WTC11 (cell line): ENCODE measurements around the gene KIF3A. TPM values are rescaled to one million over a fixed set of nuclear protein-coding genes. Genes with fewer than 3 reads are reported as not detected.

Source experiments
- ATAC-seq: fragments of 200-7000 bp; cut with Tn5 transposase; 2 replicates; pipeline ENCODE4 v1.10.0; 2021; ENCODE audit warnings: mild to moderate bottlenecking, moderate library complexity
- CTCF ChIA-PET: fragments of 300-600 bp; sonication (Branson Sonifier 250); formaldehyde crosslinking; loops from one replicate; lab custom pipeline; 2021; ENCODE audit warnings: antibody characterized with exemption; lab: Charles Lee
- POLR2A ChIA-PET: fragments of 350-600 bp; sonication (Branson Sonifier 250); formaldehyde crosslinking; loops from one replicate; lab custom pipeline; 2021; ENCODE audit warnings: antibody characterized with exemption; lab: Charles Lee
- DNase-seq: peaks from one replicate; pipeline ENCODE4 v3.0.0; 2021; ENCODE audit warnings: low spot score
- H3K27ac Mint-ChIP-seq: 2 replicates; pipeline ENCODE4 v1.8.0; 2021; ENCODE audit warnings: mixed read lengths
- H3K27me3 Mint-ChIP-seq: 2 replicates; pipeline ENCODE4 v1.8.0; 2021; ENCODE audit warnings: low read depth, mild to moderate bottlenecking, moderate library complexity, mixed read lengths
- H3K36me3 Mint-ChIP-seq: 2 replicates; pipeline ENCODE4 v1.8.0; 2021; ENCODE audit warnings: mixed read lengths
- H3K4me1 Mint-ChIP-seq: 2 replicates; pipeline ENCODE4 v1.8.0; 2022; ENCODE audit warnings: mixed read lengths
- H3K4me3 Mint-ChIP-seq: 2 replicates; pipeline ENCODE4 v1.8.0; 2021; ENCODE audit warnings: mild to moderate bottlenecking, moderate library complexity, mixed read lengths
- H3K9me3 Mint-ChIP-seq: 2 replicates; pipeline ENCODE4 v1.8.0; 2021; ENCODE audit warnings: mixed read lengths
- ATF1 ChIP-seq: sonication (generic); formaldehyde crosslinking; IDR thresholded peaks from 2 replicates; pipeline ENCODE4 v1.8.1; 2023; ENCODE audit warnings: mild to moderate bottlenecking, moderate library complexity, missing genetic modification reagents
- ATF3 ChIP-seq: sonication (generic); formaldehyde crosslinking; conservative IDR thresholded peaks from 2 replicates; pipeline ENCODE4 v1.8.1; 2022; ENCODE audit warnings: mild to moderate bottlenecking, missing genetic modification reagents
- CBFB ChIP-seq: sonication (generic); formaldehyde crosslinking; IDR thresholded peaks from 2 replicates; pipeline ENCODE4 v1.8.1; 2022; ENCODE audit warnings: mild to moderate bottlenecking, low read depth, missing genetic modification reagents
- CDX4 ChIP-seq: fragments of 250-450 bp; sonication (Bioruptor Pico); IDR thresholded peaks from 2 replicates; pipeline ENCODE4 v1.9.0; 2021; ENCODE audit warnings: moderate library complexity, mild to moderate bottlenecking, inconsistent platforms, borderline replicate concordance
- CTCF ChIP-seq: fragments of 200-600 bp; IDR thresholded peaks from 2 replicates; pipeline ENCODE4 v1.8.0; 2022; ENCODE audit warnings: antibody characterized with exemption
- E2F5 ChIP-seq: sonication (generic); formaldehyde crosslinking; IDR thresholded peaks from 2 replicates; pipeline ENCODE4 v1.8.1; 2022; ENCODE audit warnings: mild to moderate bottlenecking, moderate library complexity, missing genetic modification reagents
- FOXK1 ChIP-seq: sonication (generic); formaldehyde crosslinking; IDR thresholded peaks from 2 replicates; pipeline ENCODE4 v1.8.0; 2022; ENCODE audit warnings: mild to moderate bottlenecking, moderate library complexity, missing genetic modification reagents
- FOXP1 ChIP-seq: sonication (generic); formaldehyde crosslinking; IDR thresholded peaks from 2 replicates; pipeline ENCODE4 v1.8.0; 2022; ENCODE audit warnings: missing genetic modification reagents, mild to moderate bottlenecking, moderate library complexity, borderline replicate concordance
- GABPB1 ChIP-seq: sonication (generic); formaldehyde crosslinking; IDR thresholded peaks from 2 replicates; pipeline ENCODE4 v1.8.1; 2023; ENCODE audit warnings: mild to moderate bottlenecking, missing genetic modification reagents
- GTF2I ChIP-seq: fragments of 250-450 bp; sonication (Bioruptor Pico); conservative IDR thresholded peaks from 2 replicates; pipeline ENCODE4 v1.4.0; 2021; ENCODE audit warnings: mild to moderate bottlenecking
- IRF2 ChIP-seq: sonication (generic); formaldehyde crosslinking; IDR thresholded peaks from 2 replicates; pipeline ENCODE4 v1.8.0; 2022; ENCODE audit warnings: low read depth, missing genetic modification reagents, borderline replicate concordance
- MYBL2 ChIP-seq: sonication (generic); formaldehyde crosslinking; IDR thresholded peaks from 2 replicates; pipeline ENCODE4 v1.8.1; 2023; ENCODE audit warnings: mild to moderate bottlenecking, moderate library complexity, missing genetic modification reagents
- NFE2L1 ChIP-seq: sonication (generic); formaldehyde crosslinking; IDR thresholded peaks from 2 replicates; pipeline ENCODE4 v1.8.1; 2023; ENCODE audit warnings: missing genetic modification reagents
- OVOL2 ChIP-seq: fragments of 250-450 bp; sonication (Bioruptor Pico); IDR thresholded peaks from 2 replicates; pipeline ENCODE4 v1.9.0; 2021; ENCODE audit warnings: mild to moderate bottlenecking, borderline replicate concordance
- PREB ChIP-seq: sonication (generic); formaldehyde crosslinking; IDR thresholded peaks from 2 replicates; pipeline ENCODE4 v1.8.1; 2022; ENCODE audit warnings: mild to moderate bottlenecking, missing genetic modification reagents, moderate library complexity, borderline replicate concordance
- PRRX2 ChIP-seq: fragments of 250-450 bp; sonication (Bioruptor Pico); IDR thresholded peaks from 2 replicates; pipeline ENCODE4 v1.8.0; 2021; ENCODE audit warnings: mild to moderate bottlenecking
- RELA ChIP-seq: sonication (generic); formaldehyde crosslinking; IDR thresholded peaks from 2 replicates; pipeline ENCODE4 v1.8.1; 2022; ENCODE audit warnings: missing genetic modification reagents, mild to moderate bottlenecking, borderline replicate concordance
- SMAD4 ChIP-seq: sonication (generic); formaldehyde crosslinking; IDR thresholded peaks from 2 replicates; pipeline ENCODE4 v1.8.0; 2022; ENCODE audit warnings: mild to moderate bottlenecking, missing genetic modification reagents
- ZBTB43 ChIP-seq: sonication (generic); formaldehyde crosslinking; IDR thresholded peaks from 2 replicates; pipeline ENCODE4 v1.8.1; 2023; ENCODE audit warnings: mild to moderate bottlenecking, missing genetic modification reagents
- ZNF219 ChIP-seq: sonication (generic); formaldehyde crosslinking; IDR thresholded peaks from 2 replicates; pipeline ENCODE4 v1.8.0; 2023; ENCODE audit warnings: missing genetic modification reagents, mild to moderate bottlenecking, borderline replicate concordance
- ZNF232 ChIP-seq: sonication (generic); formaldehyde crosslinking; IDR thresholded peaks from 2 replicates; pipeline ENCODE4 v1.8.0; 2022; ENCODE audit warnings: mild to moderate bottlenecking, missing genetic modification reagents
- ZNF416 ChIP-seq: fragments of 250-450 bp; sonication (Bioruptor Pico); IDR thresholded peaks from 2 replicates; pipeline ENCODE4 v1.9.0; 2021; ENCODE audit warnings: mild to moderate bottlenecking, inconsistent platforms
- ZNF512 ChIP-seq: sonication (generic); formaldehyde crosslinking; IDR thresholded peaks from 2 replicates; pipeline ENCODE4 v1.8.1; 2022; ENCODE audit warnings: missing genetic modification reagents, borderline replicate concordance
- ZNF671 ChIP-seq: fragments of 250-450 bp; sonication (Bioruptor Pico); IDR thresholded peaks from 2 replicates; pipeline ENCODE4 v1.8.0; 2021; ENCODE audit warnings: mild to moderate bottlenecking
- ZSCAN18 ChIP-seq: fragments of 250-450 bp; sonication (Bioruptor Pico); IDR thresholded peaks from 2 replicates; pipeline ENCODE4 v2.1.2; 2022; ENCODE audit warnings: mild to moderate bottlenecking, moderate library complexity
- total RNA-seq: library from RNA; stranded (reverse); gene quantifications from 3 replicates; pipeline ENCODE4 v1.2.3, GENCODE V29; 2021

The KIF3A gene
- total RNA-seq, 1 experiment from 2014 or later: 10.1 TPM

- peaks cover 11% of the 10 kb centered on the region for H3K4me1 Mint-ChIP-seq
- no peak overlapping the region for H3K27ac Mint-ChIP-seq
- ATAC-seq (peak; percentile 57), DNase-seq (peak; percentile 55)
- ChIA-PET POLR2A (no interaction called here), CTCF (interaction anchor here (1.2 to 2.6 kb wide), 2 partner anchors 129 to 164 kb away, joined by 3 to 9 read pairs; no protein-coding TSS in a partner anchor)
- peaks cover 46% of the 10 kb centered on the region for H3K27me3 Mint-ChIP-seq
- no peaks in the 10 kb centered on the region for H3K36me3 Mint-ChIP-seq
- no peaks in the 10 kb centered on the region for H3K9me3 Mint-ChIP-seq
- H3K4me3 Mint-ChIP-seq: peak overlapping the region; percentile 53
- no peak for TF ChIP-seq SMAD4
- TF ChIP-seq ZSCAN18 (CRISPR knock-in tag): no peak
- no peak for TF ChIP-seq ZNF671
- no peak for TF ChIP-seq PREB (CRISPR knock-in tag)
- TF ChIP-seq ZNF232 (CRISPR knock-in tag): no peak
- no peak for TF ChIP-seq OVOL2 (CRISPR knock-in tag)
- peak; percentile 55; the same call in 1 of the 2 replicates for TF ChIP-seq ZNF219 (CRISPR knock-in tag)
- peak; percentile 67; the same call in 1 of the 2 replicates for TF ChIP-seq IRF2 (CRISPR knock-in tag)
- TF ChIP-seq NFE2L1 (CRISPR knock-in tag): peak; percentile 77
- no peak for TF ChIP-seq ZBTB43 (CRISPR knock-in tag)
- no peak for TF ChIP-seq CTCF
- TF ChIP-seq ZNF512 (CRISPR knock-in tag): no peak
- no peak for TF ChIP-seq RELA
- TF ChIP-seq GTF2I: no peak
- TF ChIP-seq PRRX2: no peak
- peak; percentile 74; the same call in 1 of the 2 replicates for TF ChIP-seq MYBL2 (CRISPR knock-in tag)
- TF ChIP-seq FOXP1 (CRISPR knock-in tag): peak; percentile 90
- TF ChIP-seq E2F5 (CRISPR knock-in tag): no peak; the same call in 1 of the 2 replicates
- TF ChIP-seq ATF1 (CRISPR knock-in tag): no peak
- no peak for TF ChIP-seq ATF3 (CRISPR knock-in tag)
- peak; percentile 42; the same call in 1 of the 2 replicates for TF ChIP-seq FOXK1 (CRISPR knock-in tag)
- no peak for TF ChIP-seq CDX4 (CRISPR knock-in tag)
- no peak for TF ChIP-seq GABPB1 (CRISPR knock-in tag)
- no peak; the same call in 1 of the 2 replicates for TF ChIP-seq CBFB (CRISPR knock-in tag)
- 0 out of 2 replicates have a peak, but pooled peaks have one; percentile 26 for TF ChIP-seq ZNF416
Observed at GRCh38 chr5:132655821-132656773, 81.2 kb downstream of the KIF3A start.
